Karpas-422 (cell line): ENCODE data around the gene C19orf38. TPM values are rescaled to one million over a fixed set of nuclear protein-coding genes. Genes with fewer than 3 reads are reported as not detected.
"Not testable (repeated sequence)": the region's sequence is repeated elsewhere in the genome, so short reads cannot be mapped to it uniquely, and the experiment has no call there.

Experiments used
- DNase-seq: peaks from one replicate; pipeline ENCODE4 v3.0.0-alpha.2; 2015
- H2AFZ ChIP-seq: fragments of 200-600 bp; sonication (generic); 2 replicates; pipeline ENCODE4 v1.6.1; 2014; ENCODE audit warnings: antibody characterized with exemption, low read length, mixed read lengths
- H3K27ac ChIP-seq: fragments of 200-600 bp; sonication (generic); 2 replicates; pipeline ENCODE4 v1.5.1; 2014; ENCODE audit warnings: mild to moderate bottlenecking, low read length, moderate library complexity
- H3K27me3 ChIP-seq: fragments of 200-600 bp; sonication (generic); 2 replicates; pipeline ENCODE4 v1.6.1; 2014; ENCODE audit warnings: low read length, mixed read lengths
- H3K36me3 ChIP-seq: fragments of 200-600 bp; sonication (generic); 2 replicates; pipeline ENCODE4 v1.6.1; 2014; ENCODE audit warnings: low read length, mixed read lengths; ENCODE audit not compliant: insufficient read depth
- H3K4me1 ChIP-seq: fragments of 200-600 bp; sonication (generic); 2 replicates; pipeline ENCODE4 v1.6.1; 2014; ENCODE audit warnings: mild to moderate bottlenecking, low read length, mixed read lengths
- H3K4me2 ChIP-seq: fragments of 200-600 bp; sonication (generic); 2 replicates; pipeline ENCODE4 v1.6.1; 2014; ENCODE audit warnings: low read length, low read depth, mild to moderate bottlenecking; ENCODE audit not compliant: poor library complexity, severe bottlenecking
- H3K4me3 ChIP-seq: fragments of 200-600 bp; sonication (generic); 2 replicates; pipeline ENCODE4 v1.5.1; 2014; ENCODE audit warnings: mild to moderate bottlenecking, antibody characterized with exemption, low read length, mixed read lengths
- H3K79me2 ChIP-seq: fragments of 200-600 bp; sonication (generic); 2 replicates; pipeline ENCODE4 v1.6.1; 2014; ENCODE audit warnings: mild to moderate bottlenecking, low read length, mixed read lengths
- H3K9ac ChIP-seq: fragments of 200-600 bp; sonication (generic); 2 replicates; pipeline ENCODE4 v1.6.0; 2014; ENCODE audit warnings: low read length
- H3K9me2 ChIP-seq: fragments of 200-600 bp; sonication (generic), shearing (Covaris generic); replicated peaks from 2 replicates; pipeline ENCODE4 v1.6.0; 2014; ENCODE audit warnings: mild to moderate bottlenecking, low read length, moderate library complexity; ENCODE audit not compliant: insufficient read depth
- H3K9me3 ChIP-seq: fragments of 300-700, 200-600 bp; sonication (generic); 2 replicates; pipeline ENCODE4 v1.6.1; 2014; ENCODE audit warnings: low read length, mixed read lengths
- H4K20me1 ChIP-seq: fragments of 200-600 bp; sonication (generic); 2 replicates; pipeline ENCODE4 v1.6.1; 2014; ENCODE audit warnings: mild to moderate bottlenecking, antibody characterized with exemption, low read length, low read depth; ENCODE audit not compliant: insufficient read depth
- total RNA-seq: library from RNA; depleted of rRNA; stranded (reverse); fragments of >200 nt; shearing (Covaris generic); gene quantifications from 2 replicates; pipeline ENCODE4 v1.2.3, GENCODE V29; 2014; ENCODE audit warnings: low replicate concordance

Gene C19orf38
- total RNA-seq, 1 experiment from 2014 or later: 6.1 TPM

DNA sequence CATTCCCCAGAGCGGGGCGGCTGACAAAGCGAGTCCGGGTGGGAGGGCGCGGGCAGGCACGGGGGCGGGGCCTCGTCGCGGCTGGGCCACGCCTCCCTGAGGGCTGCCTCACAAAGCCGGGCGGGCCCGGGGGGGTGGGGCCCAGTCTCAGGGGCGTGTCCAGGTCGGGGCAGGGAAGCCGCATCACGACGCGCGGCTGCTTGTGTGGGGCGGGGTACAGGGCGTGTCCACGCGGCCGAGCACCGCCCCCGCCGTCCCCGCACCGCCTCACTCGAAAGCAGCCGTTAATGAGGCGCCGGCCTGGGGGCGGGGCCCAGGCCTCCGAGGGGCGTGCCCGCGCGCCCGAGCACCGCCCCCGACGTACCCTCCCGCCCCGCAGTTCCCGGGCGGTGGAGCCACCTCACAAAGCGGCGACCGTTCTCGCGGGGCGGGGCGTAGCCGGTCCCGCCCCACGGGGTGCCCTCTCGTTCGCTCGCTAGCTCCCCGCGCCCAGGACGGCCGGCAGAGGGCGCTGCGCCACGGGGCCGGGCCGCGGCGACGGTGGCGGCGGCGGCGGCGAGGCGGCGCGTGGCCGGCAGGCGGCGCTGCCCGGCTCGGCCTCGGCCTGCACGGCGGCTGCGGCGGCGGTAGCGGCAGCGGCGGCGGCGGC lies 22.9 kb downstream of the C19orf38 start, which contains the start of gene CARM1:
Gene CARM1, plus strand, starts transcription at position 599 of the 649 bp plus-strand sequence. CDS start 150 bp downstream, outside the sequence.
- H4K20me1 ChIP-seq: no peaks in the 10 kb centered on the region
- H3K9me2 ChIP-seq: no peaks in the 10 kb centered on the region
- H3K27ac ChIP-seq: peak within 1 kb of the TSS; percentile 86
- H2AFZ ChIP-seq: no peak within 1 kb of the TSS
- H3K4me3 ChIP-seq: peak within 1 kb of the TSS; percentile 94
- H3K79me2 ChIP-seq: peaks cover 43% of the 10 kb centered on the region
- H3K27me3 ChIP-seq: no peaks in the 10 kb centered on the region
- H3K4me2 ChIP-seq: peak within 1 kb of the TSS; percentile 99
- 0 out of 2 replicates have a peak, but pooled peaks cover 3% of the 10 kb centered on the region for H3K36me3 ChIP-seq
- peaks cover 60% of the 10 kb centered on the region for H3K4me1 ChIP-seq
- DNase-seq: peak; percentile 99
- H3K9me3 ChIP-seq: no peaks in the 10 kb centered on the region
- H3K9ac ChIP-seq: peak within 1 kb of the TSS; percentile 99

DNA sequence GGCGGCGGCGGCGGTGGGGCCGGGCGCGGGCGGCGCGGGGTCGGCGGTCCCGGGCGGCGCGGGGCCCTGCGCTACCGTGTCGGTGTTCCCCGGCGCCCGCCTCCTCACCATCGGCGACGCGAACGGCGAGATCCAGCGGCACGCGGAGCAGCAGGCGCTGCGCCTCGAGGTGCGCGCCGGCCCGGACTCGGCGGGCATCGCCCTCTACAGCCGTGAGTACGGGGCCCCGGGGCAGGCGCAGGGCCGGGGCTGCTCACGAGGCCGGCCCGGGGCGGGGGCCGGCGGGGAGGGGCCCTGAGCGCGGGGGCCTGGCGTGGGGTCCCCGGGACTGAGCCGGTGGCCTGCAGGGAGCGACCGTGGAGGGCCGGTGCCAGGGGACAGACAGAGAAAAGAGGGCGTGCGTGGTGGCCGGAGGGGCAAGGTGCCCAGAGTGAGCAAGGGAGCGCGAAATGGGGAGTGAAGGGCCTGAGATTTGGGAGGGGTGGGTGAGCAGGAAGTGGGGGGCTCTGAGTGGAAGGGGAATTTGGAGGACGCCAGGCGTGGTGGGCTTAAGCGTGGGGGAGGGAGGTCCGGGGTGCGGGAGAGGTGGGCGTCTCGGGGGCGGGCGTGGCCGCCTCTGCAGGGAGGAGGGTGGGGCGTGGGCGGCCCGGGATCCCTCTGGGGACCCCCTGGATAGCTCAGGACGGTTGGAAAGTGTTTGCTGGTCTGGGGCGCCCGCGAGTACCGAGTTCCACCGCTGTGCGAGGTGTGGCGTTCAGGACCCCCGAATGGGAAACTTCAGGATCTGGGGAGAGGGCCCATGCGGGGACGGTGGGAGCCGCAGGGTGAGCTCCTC lies 23.7 kb downstream of the C19orf38 start:
- peak overlapping the region; percentile 86 for H3K27ac ChIP-seq
- DNase-seq: peak; percentile 79
- H3K4me1 ChIP-seq: peaks cover 68% of the 10 kb centered on the region
- 0 out of 2 replicates have a peak, but pooled peaks cover 3% of the 10 kb centered on the region for H3K36me3 ChIP-seq
- no peaks in the 10 kb centered on the region for H4K20me1 ChIP-seq
- peak overlapping the region; percentile 94 for H3K4me3 ChIP-seq
- no peak overlapping the region for H2AFZ ChIP-seq
- H3K79me2 ChIP-seq: peaks cover 51% of the 10 kb centered on the region
- no peaks in the 10 kb centered on the region for H3K9me2 ChIP-seq
- H3K4me2 ChIP-seq: peak overlapping the region; percentile 99
- no peaks in the 10 kb centered on the region for H3K27me3 ChIP-seq
- no peaks in the 10 kb centered on the region for H3K9me3 ChIP-seq
- peak overlapping the region; percentile 99 for H3K9ac ChIP-seq

DNA sequence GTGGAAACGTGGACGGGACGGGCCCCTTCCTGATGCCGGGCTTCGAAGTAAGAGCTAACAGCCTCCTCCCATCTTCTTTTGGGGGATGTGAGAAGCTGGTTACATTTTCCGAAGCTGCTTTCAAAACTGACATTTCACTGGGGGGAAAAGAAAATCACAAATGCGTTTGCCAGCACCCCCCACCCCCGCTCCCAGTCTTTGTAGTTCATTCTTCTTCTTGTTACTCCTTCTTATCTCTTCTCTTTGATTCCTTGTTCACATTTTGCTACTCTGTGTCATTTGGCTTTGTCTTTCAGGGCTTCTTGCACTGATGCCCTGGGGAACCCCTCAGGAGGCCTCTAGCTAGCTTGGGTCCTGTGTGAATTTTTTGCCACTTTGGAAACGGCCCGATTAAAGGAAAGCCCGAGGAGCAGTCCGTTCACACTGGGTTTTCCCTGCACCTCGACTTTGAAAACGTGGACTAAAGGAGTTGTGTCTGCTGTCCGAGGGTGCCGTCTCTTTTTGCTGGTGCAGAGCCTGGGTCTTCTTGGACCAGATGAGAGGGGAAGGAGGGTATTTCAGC lies 24.4 kb downstream of the C19orf38 start:
- peak overlapping the region; percentile 94 for H3K4me3 ChIP-seq
- no peaks in the 10 kb centered on the region for H3K9me3 ChIP-seq
- no peaks in the 10 kb centered on the region for H4K20me1 ChIP-seq
- H3K9ac ChIP-seq: peak overlapping the region; percentile 99
- H3K36me3 ChIP-seq: 0 out of 2 replicates have a peak, but pooled peaks cover 3% of the 10 kb centered on the region
- H3K9me2 ChIP-seq: no peaks in the 10 kb centered on the region
- peaks cover 66% of the 10 kb centered on the region for H3K4me1 ChIP-seq
- H2AFZ ChIP-seq: no peak overlapping the region
- no peaks in the 10 kb centered on the region for H3K27me3 ChIP-seq
- H3K4me2 ChIP-seq: peak overlapping the region; percentile 99
- H3K27ac ChIP-seq: peak overlapping the region; percentile 86
- DNase-seq: peak; percentile 59
- peaks cover 57% of the 10 kb centered on the region for H3K79me2 ChIP-seq

DNA sequence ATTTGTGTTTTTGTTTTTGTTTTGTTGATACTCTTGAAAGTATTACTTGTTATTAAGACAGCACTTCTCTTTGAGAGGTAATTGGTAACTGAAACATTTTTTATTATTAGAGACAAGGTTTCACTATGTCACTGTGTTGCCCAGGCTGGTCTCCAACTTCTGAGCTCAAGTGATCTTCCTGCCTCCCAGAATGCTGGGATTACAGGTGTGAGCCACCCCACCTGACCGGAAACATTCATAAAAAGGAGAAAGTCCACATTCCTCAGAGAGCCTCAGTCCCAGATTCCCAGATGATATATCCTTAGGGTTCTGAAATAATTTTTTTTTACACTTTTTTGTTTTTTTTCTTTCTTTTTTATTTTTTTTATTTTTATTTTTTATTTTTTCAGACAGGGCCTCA lies 25.8 kb downstream of the C19orf38 start:
- peak overlapping the region; percentile 73 for H3K27ac ChIP-seq
- no peak overlapping the region for H3K4me3 ChIP-seq

DNA sequence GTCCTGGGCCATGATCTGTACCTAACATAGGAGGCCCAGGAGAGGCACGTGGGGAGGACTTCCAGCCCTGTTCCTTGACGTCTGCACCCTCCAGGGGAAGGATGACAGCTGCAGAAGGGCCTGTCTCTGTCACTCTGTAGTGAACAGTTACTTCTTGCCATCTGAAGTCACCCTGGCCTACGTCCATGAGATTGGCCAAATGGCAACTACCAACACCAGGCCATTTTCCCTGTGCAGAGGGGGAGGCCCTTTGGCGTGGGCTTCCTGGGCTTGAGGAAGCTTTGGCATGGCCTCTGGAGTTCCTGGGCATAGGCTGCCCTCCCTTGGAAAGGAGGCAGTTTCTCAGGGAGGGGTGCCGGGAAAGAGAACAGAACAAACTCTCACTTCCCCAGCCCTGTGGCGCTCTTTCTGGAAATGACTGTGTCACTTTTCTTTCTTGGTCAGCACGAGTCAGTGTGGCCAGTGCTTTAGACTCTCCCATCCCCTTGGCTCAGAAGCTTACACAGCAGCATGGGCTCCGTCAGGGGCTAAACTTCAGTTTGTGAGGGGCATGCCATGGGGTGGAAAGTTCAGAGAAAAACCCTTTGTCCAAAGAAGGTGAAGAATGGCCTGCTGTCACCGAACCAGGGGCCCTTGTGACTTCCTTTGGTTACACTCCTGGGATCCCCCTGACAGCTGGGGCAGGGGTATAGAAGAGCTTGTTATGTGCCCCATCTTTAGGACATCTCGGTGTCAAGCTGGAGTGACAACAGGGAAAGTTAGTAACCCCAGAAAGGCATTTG lies 28.4 kb downstream of the C19orf38 start:
- no peak overlapping the region for H3K4me3 ChIP-seq
- no peaks in the 10 kb centered on the region for H3K9me3 ChIP-seq
- peak overlapping the region; percentile 30 for H3K27ac ChIP-seq
- no peaks in the 10 kb centered on the region for H4K20me1 ChIP-seq
- DNase-seq: no peak
- H3K4me1 ChIP-seq: peaks cover 70% of the 10 kb centered on the region
- H3K79me2 ChIP-seq: peaks cover 97% of the 10 kb centered on the region
- 0 out of 2 replicates have a peak, but pooled peaks cover 3% of the 10 kb centered on the region for H3K36me3 ChIP-seq
- H3K9ac ChIP-seq: no peak overlapping the region; the same call in 1 of the 2 replicates
- H3K4me2 ChIP-seq: peak overlapping the region; percentile 12
- no peaks in the 10 kb centered on the region for H3K27me3 ChIP-seq
- H3K9me2 ChIP-seq: no peaks in the 10 kb centered on the region
- no peak overlapping the region for H2AFZ ChIP-seq

More for the DNA sequence above, 25.8 kb downstream of the C19orf38 start:
- Histone ChIP-seq H3K4me2 (peak overlapping the region; percentile 99), H3K9me2 (no peaks in the 10 kb centered on the region), H3K27me3 (no peaks in the 10 kb centered on the region), H3K9me3 (no peaks in the 10 kb centered on the region), H3K4me1 (peaks cover 66% of the 10 kb centered on the region), H2AFZ (no peak overlapping the region), H3K36me3 (0 out of 2 replicates have a peak, but pooled peaks cover 3% of the 10 kb centered on the region), H3K9ac (0 out of 2 replicates have a peak overlapping the region, but pooled peaks have one; percentile 32), H3K79me2 (peaks cover 71% of the 10 kb centered on the region), H4K20me1 (no peaks in the 10 kb centered on the region)
- no peak for DNase-seq

DNA sequence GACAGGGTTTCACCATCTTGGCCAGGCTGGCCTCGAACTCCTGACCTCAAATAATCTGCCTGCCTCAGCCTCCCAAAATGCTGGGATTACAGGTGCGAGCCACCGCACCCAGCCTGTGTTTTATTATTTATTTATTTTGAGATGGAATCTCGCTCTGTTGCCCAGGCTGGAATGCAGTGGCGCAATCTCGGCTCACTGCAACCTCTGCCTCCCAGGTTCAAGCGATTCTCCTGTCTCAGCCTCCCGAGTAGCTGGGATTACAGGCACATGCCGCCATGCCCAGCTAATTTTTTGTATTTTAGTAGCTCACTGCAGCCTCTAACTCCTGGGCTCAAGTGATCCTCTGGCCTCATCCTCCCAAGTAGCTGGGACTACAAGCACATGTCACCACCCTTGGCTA lies 29.4 kb downstream of the C19orf38 start:
- Histone ChIP-seq H3K4me3 (peak overlapping the region; percentile 26; the same call in 1 of the 2 replicates), H3K9ac (peak overlapping the region; percentile 61), H3K4me2 (peak overlapping the region; percentile 63), H3K79me2 (peaks cover 97% of the 10 kb centered on the region), H3K27ac (peak overlapping the region; percentile 83), H3K4me1 (peaks cover 68% of the 10 kb centered on the region)
- not testable (repeated sequence) for H3K27me3 ChIP-seq, H2AFZ ChIP-seq, H4K20me1 ChIP-seq, H3K9me3 ChIP-seq, H3K36me3 ChIP-seq, DNase-seq, H3K9me2 ChIP-seq

DNA sequence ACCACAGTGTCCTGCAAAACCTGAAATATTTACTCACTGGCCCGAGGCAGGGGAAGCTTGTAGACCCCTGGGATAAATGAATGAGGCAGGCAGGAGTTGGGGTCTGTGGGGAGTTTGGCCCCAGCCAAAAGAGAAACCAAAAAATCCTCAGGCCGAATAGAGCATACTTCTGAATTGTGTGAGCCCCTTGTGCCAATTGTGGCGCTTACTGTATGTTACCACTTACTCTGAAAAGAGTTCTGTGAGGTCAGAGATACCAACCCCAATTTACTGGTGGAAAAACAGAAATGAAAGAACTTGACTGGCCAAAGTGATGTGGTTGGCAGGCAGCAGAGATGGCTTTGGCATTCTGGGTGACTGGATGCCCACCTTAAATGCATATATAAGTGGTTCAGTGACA lies 30.0 kb downstream of the C19orf38 start:
- Histone ChIP-seq H3K4me1 (peaks cover 62% of the 10 kb centered on the region), H4K20me1 (no peaks in the 10 kb centered on the region)

More for the DNA sequence above, 30.0 kb downstream of the C19orf38 start:
- H3K4me3 ChIP-seq: peak overlapping the region; percentile 26
- no peaks in the 10 kb centered on the region for H3K9me3 ChIP-seq
- H3K27ac ChIP-seq: peak overlapping the region; percentile 83
- H3K27me3 ChIP-seq: no peaks in the 10 kb centered on the region
- no peak for DNase-seq
- H3K36me3 ChIP-seq: 0 out of 2 replicates have a peak, but pooled peaks cover 3% of the 10 kb centered on the region
- peaks cover 97% of the 10 kb centered on the region for H3K79me2 ChIP-seq
- H2AFZ ChIP-seq: no peak overlapping the region
- no peaks in the 10 kb centered on the region for H3K9me2 ChIP-seq
- H3K4me2 ChIP-seq: peak overlapping the region; percentile 63
- H3K9ac ChIP-seq: peak overlapping the region; percentile 61
